ENCODE data around the gene MT1A.

MT1A gene

DNA sequence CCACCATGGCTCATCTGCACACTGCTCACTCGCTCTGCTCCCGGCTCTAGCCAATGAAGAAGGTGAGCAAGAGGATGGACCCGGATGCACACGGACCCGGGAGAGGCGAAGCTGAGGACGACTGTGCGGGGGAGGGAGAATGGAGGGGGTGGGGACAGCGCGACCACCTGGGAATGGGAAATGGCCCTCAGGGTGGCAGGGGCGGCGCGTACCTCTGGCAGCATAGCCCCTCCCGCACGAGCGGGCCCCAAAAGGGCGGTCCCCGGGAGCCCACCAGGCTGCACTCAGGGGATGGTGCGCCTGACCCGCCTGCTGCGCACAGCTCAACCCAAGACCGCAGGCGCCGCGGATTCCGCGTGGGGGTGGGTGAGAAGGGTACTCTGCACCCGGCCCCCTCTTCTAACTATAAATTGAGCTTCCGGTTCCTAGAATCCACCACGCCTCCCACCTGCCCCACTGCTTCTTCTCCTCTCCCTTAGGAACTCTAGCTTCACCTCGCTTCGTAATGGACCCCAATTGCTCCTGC lies 37.3 kb downstream of the MT1A start:
- DNase-seq (ENCODE audit: low spot score) (no peak), FAIRE-seq (no peak)

- FAIRE-seq (no peak), DNase-seq (ENCODE audit: low spot score) (no peak)
Observed at GRCh38 chr16:56677474-56677873, 39.0 kb downstream of the MT1A start.

- DNase-seq (ENCODE audit: low spot score), result no peak
- no peak for FAIRE-seq
Observed at GRCh38 chr16:56679078-56679730, 40.7 kb downstream of the MT1A start.

GRCh38 chr16:56679818-56680217 lies 41.4 kb downstream of the MT1A start:
- DNase-seq (ENCODE audit: low spot score) (peak; percentile 85), FAIRE-seq (peak; percentile 59)

- FAIRE-seq (peak; percentile 18), DNase-seq (ENCODE audit: low spot score) (peak; percentile 87)
Observed at GRCh38 chr16:56681939-56682702, 43.7 kb downstream of the MT1A start, which contains the start of gene MT1X. Gene MT1X (plus strand): TSS chr16:56682470. CDS start chr16:56682541, 71 bp downstream.

DNA sequence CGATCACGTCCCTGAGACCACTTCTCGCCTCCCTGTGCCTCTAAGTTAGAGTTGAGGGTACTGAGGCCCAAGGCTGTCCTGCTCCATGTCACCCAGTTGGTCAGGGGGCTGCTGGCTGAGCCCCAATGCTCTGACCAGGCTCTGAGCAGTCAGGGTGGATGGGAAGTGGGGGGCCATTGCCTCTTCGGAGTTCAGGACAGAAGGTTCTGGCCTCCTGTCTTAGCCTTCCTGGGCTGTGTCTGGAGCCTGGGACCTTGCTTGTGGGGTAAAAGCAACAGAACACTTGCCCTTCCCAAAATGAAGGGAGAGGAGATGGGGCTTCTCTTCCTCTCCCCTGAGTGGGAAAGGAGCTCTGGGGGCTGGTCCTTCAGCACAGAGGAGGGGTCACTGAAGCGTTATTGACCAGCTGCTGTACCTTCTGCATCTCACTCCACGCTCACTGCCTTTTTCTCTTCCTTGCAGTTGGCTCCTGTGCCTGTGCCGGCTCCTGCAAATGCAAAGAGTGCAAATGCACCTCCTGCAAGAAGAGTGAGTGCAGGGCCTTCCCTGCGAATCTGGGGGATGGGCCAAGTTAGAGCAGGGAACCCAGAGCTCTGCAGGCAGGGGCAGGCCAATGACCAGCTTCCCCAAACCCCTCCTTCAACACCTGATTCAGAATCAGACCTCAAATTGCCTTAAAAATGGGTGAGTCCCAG lies 44.4 kb downstream of the MT1A start:
- FAIRE-seq, result no peak
- no peak for DNase-seq (ENCODE audit: low spot score)

- FAIRE-seq (no peak), DNase-seq (ENCODE audit: low spot score) (no peak)
Observed at GRCh38 chr16:56683424-56684172, 45.1 kb downstream of the MT1A start.

DNA sequence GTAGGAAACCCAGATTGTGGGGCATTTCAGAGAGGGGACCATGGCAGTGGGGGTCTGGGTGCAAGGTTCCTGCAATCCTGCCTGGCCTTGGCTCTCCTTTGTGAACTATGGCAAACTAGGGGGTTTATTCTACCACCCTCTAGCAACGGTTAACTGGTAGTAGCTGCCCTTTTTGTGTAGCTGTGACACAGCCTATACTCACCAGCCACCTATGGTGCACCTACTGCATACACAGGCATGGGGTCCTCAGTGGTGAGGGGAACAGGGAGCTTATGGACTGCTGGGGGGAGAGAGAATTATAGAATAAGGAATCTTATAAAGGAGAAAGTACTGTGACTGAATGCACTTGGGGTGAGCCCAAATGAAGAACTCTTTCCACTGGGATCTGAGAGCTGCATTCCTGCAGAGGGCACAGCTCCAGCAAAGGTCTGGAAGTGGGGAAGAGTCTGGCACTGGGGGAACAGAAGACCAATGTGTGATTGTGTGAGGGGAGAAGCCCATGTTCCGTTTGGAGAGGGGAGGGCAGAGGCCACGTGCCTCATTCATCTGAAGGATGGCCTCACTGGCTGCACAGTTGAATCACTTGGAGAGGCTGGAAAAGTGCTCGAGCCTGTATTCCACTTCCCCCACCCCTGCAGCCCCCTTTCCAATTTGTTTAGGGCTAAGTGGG lies 45.9 kb downstream of the MT1A start:
- DNase-seq (ENCODE audit: low spot score) (no peak), FAIRE-seq (no peak)

- FAIRE-seq, result no peak
- DNase-seq (ENCODE audit: low spot score), result no peak
Observed at GRCh38 chr16:56684926-56685590, 46.6 kb downstream of the MT1A start.

- DNase-seq (ENCODE audit: low spot score), result no peak
- no peak for FAIRE-seq
Observed at GRCh38 chr16:56686758-56687157, 48.3 kb downstream of the MT1A start.

DNA sequence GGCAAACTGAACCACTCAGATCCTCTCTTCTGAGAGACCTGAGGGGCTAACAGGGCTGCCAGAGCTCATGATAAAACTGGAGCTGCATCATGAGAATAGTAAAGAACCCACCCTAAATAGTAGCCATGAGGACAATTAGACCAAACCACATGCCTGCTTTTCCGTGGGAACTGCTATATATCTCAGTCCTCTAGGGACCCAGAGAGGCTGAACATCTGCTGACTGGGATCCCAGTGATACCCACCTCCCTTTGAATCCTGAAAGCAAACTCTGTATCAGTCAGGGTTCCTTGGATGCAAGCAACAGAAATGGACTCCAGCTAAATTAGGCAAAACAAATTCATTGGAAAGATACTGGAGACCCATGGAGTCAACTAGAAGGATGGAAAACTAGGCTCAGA lies 50.3 kb downstream of the MT1A start:
- DNase-seq (ENCODE audit: low spot score), result no peak
- no peak for FAIRE-seq

GRCh38 chr16:56689171-56689570 lies 50.7 kb downstream of the MT1A start:
- FAIRE-seq (no peak), DNase-seq (ENCODE audit: low spot score) (no peak)
